UCSD-AML1 (cell line): ENCODE results near the gene PIK3CA.

Experiments used
- DNase-seq: peaks from one replicate; lab custom pipeline; 2025; ENCODE audit not compliant: unreplicated experiment; lab: John Stamatoyannopoulos, UW

Gene PIK3CA

GRCh38 chr3:179156775-179157174 lies 8.6 kb downstream of the PIK3CA start:
- no peak for DNase-seq

GRCh38 chr3:179158336-179159039 lies 10.3 kb downstream of the PIK3CA start:
- no peak for DNase-seq

DNA sequence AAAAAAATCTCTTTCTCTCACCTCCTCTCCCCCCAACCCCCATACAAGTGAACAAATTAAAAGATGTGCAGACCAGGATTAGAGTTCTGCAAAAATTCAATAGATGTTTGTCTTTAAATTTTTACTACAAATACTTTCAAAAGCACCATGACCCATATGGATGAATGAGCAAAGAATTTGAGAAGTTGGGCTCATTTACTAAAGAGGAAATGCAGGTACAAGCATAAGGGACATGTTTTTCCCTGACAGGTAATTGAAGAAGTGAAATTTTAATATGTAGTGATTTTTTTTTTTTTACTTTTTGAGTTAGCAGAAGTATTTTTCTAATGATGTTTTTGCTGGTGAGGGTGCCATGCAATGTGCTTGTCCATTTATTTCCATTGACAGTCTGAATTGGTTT lies 15.3 kb downstream of the PIK3CA start:
- no peak for DNase-seq

DNA sequence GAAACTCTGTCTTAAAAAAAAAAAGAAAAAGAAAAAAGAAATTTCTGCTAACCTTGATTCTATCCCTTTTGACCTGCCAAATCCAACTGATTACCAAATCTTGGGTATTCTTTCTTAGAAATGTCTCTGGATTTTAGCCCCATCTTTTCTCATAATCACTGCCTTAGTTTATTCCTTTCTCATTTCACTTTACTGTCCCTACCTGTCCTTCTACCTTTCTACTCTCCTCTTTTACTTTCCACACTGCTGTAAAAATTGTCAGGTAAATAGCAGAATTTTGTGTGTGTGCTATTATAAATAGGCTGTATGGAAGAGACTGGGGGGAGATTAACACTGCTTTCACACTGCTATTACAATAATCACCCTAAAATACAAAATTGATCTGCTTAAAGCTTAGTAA lies 16.7 kb downstream of the PIK3CA start:
- DNase-seq = no peak

DNA sequence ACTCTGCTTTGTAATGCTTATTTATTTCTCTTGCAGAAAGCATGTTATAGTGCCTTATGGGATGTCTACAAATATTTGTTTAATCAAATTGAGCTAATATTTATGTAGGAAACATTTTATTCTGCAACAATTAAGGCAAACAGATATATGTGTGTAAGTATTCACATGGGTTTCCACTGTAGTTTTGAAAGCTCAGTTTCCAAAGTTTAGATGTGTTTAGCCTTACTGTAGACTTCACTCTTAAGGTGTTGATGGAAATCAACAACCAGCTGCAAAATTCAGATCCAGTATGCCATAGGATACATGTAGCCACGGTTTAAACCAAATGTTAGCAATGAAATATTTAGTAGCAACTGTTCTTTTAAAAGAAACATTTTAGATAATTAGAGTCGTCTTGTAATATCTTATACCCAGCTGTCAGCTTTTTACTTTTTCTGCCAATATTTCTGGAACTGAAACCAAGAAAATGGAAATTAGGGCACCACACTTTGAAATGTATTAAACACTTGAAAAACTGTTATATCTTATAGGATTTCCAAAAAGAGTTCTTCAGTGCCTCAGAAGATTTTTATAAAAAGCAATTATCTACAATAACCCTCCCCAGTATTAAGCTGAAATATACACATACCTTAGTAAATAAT lies 18.5 kb downstream of the PIK3CA start:
- no peak for DNase-seq

GRCh38 chr3:179168918-179169317 lies 20.8 kb downstream of the PIK3CA start:
- DNase-seq = no peak

- no peak for DNase-seq
Measured at GRCh38 chr3:179172546-179172945, 24.4 kb downstream of the PIK3CA start.

GRCh38 chr3:179174316-179174715 lies 26.2 kb downstream of the PIK3CA start:
- no peak for DNase-seq

DNA sequence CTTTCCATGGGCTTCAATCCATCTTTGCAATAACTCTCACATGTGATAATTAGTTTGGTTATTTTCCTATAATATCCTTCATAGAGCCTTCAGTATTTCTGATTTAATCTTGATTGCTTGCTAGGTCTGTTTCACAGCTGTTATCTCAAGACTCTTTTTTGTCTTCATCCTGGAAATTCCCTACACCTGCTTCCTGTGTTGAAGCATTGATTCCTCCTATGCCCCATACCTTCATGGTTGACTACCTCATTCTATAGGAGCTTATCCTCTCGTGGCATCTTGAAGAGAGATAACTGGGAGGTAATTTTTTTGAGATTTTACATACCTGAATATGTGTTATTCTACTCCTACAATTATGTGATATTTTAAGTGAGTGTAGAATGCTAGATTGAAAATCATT lies 26.7 kb downstream of the PIK3CA start:
- no peak for DNase-seq

DNA sequence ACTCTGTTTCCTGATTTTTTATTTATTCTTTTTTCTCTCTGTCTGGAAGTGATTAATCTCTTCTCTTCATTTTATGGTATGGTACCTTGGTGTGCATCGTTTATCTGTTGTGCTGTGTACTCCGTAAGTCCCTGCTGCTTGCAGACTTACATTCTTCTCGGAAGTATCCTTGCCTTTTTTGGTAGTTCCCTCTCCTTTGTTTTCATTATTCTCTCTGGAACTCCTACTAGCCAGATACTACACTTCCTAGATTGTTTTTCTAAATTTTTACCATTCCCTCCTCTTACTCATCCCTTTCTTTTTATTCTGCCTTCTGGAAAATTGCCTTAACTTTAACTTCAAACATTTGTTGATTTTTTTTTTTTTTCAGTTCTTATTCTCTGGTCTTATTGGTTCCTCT lies 27.2 kb downstream of the PIK3CA start:
- DNase-seq = no peak

GRCh38 chr3:179177611-179178010 lies 29.5 kb downstream of the PIK3CA start:
- DNase-seq = no peak

- no peak for DNase-seq
Measured at GRCh38 chr3:179179256-179179655, 31.1 kb downstream of the PIK3CA start.

DNA sequence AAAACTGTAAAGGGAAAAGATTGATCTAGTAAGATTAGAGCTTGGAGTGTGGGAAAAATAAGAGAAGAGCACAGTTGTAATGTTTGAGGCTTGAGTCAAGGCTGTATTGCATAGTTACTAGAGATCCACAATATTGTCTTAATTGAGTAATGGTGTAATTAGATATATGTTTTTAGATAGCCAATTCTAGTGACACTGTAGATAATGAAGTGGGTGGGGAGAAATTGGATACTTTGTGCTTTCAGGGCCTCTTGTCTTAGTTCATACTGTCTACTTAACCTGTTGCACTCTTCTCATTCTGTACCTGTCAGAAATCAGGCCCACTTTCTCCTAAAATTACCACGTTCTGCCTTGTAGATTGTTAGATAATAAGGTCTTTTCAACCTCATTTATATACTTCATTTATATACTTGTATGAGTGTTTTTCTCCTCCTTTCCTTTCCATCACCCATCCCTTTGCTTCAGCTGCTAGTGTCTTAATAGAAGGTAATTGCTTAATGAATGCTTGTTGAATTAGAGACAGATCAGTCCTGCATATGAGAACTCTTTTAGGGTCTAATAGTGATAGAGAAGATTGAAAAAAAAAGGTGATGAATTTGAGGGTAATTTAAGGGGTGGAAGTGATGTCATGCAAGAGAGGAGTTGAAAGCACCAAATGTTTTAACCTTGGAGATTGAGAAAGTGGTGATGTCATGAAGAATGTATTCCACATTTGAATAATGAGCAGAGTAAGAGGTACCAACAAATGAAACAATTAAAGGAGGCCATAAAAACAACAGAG lies 32.0 kb downstream of the PIK3CA start:
- no peak for DNase-seq

GRCh38 chr3:179181021-179181472 lies 32.9 kb downstream of the PIK3CA start:
- DNase-seq = no peak

DNA sequence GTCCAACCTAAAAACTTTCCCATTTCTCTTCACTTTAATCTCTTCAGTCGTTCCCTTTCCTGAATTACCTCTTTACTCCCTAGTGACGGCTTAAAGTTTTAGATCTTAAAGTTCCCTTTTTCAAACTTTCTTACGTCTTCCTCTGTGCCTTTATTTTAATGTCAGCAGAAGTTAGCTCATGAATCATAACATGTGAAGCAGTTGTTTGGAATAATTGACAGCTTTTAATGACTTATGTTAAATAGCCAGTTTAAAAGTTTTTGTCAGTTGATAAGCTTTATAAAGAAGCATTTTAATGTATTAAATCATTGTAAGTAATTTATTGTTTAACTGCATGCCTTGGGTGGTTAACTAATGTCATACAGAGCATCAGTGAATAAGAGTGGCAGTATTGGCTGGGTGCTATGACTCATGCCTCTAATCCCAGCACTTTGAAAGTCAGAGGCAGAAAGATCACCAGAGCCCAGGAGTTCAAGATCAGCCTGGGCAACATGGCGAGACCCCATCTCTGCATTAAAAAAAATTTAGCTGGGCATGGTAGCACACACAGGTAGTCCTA lies 33.9 kb downstream of the PIK3CA start:
- DNase-seq = no peak

- DNase-seq = no peak
Measured at GRCh38 chr3:179182902-179183301, 34.7 kb downstream of the PIK3CA start.

- DNase-seq = no peak
Measured at GRCh38 chr3:179184826-179185225, 36.7 kb downstream of the PIK3CA start.

DNA sequence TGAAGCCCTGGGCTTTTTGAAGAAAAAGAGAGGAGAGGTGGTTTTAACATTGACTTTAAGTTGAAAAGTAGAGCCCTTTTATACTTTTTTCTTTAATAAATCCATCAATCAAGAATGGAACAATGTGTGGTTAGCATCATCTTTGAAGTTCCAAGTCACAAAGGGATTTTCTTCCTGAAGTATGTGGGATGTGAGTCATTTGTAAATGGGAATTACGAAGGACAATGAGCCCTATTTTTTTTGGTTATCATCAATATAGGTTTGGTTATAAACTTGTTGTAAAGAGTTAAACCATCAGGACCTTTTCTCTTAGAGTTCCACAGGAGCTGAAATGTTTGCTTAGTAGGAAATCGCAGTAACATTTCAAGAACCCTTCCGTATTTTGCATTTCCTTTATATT lies 38.3 kb downstream of the PIK3CA start:
- DNase-seq = no peak

GRCh38 chr3:179189759-179190158 lies 41.6 kb downstream of the PIK3CA start:
- DNase-seq = no peak

DNA sequence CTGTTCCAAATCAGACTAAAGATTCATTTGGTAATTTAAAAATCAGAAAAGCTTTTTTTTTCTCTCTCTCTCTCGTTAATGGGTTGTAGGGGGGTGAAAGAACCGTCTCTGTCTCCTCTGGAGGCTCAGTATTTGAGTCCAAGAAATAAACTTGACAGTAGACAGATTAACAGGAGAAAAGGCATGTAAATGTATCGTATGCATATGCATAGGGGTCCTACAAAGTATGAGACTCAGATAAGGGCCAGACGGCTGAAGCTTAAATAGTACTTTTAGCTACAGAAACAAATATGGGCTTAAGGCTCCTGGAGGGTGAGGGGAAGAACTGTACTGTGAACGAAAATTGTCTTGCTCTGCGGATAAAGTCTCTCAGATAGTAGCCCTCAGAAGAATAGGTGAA lies 42.4 kb downstream of the PIK3CA start:
- no peak for DNase-seq

DNA sequence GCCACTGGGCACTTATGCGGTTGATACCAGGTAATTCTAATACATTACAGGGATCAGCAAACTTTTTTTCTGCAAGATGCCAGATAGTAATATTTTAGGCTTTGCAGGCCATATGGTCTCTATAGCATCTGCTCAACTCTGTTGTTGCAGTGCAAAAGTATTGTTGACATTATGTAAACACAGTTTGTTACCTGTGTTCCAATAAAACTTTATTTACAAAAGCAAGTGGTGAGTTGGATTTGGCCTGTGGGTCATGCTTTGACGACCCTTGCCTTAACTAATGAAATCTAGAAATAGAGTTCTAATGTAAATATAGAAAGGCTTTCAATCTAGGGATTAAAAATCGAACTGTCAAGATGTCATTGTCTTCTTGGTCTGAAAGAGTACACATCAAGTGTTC lies 44.4 kb downstream of the PIK3CA start:
- DNase-seq = no peak

- no peak for DNase-seq
Measured at GRCh38 chr3:179194931-179195330, 46.8 kb downstream of the PIK3CA start.
